SH-SY5Y (cell line): ENCODE measurements around the gene AAGAB.

Source experiments
- GATA2 ChIP-seq: IDR thresholded peaks from 2 replicates; pipeline ENCODE4 v1.6.1; 2011; ENCODE audit warnings: mild to moderate bottlenecking, low read depth, low read length
- GATA3 ChIP-seq: IDR thresholded peaks from 2 replicates; pipeline ENCODE4 v1.6.1; 2011; ENCODE audit warnings: low read depth, mild to moderate bottlenecking, low read length, moderate library complexity

GRCh38 chr15:67173005-67173404, 81.5 kb downstream of the AAGAB start:
- TF ChIP-seq GATA3 (no peak), GATA2 (no peak)
